HL-60/S4 treated with retinoic acid at 250 ng/mL for 4 days and 3 days (cell line): ENCODE data around the gene DPF3.

Experiments
- in situ Hi-C: fragments of 300-500 bp; cut with MboI; formaldehyde crosslinking; loops from 2 replicates; pipeline ENCODE4 v1.7.0; 2022; ENCODE audit warnings: low sequenced_read_pairs

The DPF3 gene

GRCh38 chr14:72657214-72657921, 236.5 kb downstream of the DPF3 start:
- in situ Hi-C loops, result no loop called here

GRCh38 chr14:72653026-72653425, 240.9 kb downstream of the DPF3 start:
- in situ Hi-C loops, result no loop called here

GRCh38 chr14:72652179-72652578, 241.7 kb downstream of the DPF3 start:
- in situ Hi-C loops, result no loop called here

- in situ Hi-C loops, result no loop called here
Measured at GRCh38 chr14:72651714-72652113, 242.2 kb downstream of the DPF3 start.

- in situ Hi-C loops, result no loop called here
Measured at GRCh38 chr14:72651081-72651480, 242.8 kb downstream of the DPF3 start.

GRCh38 chr14:72649603-72650227, 244.2 kb downstream of the DPF3 start:
- in situ Hi-C loops, result no loop called here

GRCh38 chr14:72647782-72648181, 246.1 kb downstream of the DPF3 start:
- in situ Hi-C loops, result no loop called here

GRCh38 chr14:72646861-72647528, 246.9 kb downstream of the DPF3 start:
- in situ Hi-C loops, result no loop called here

- in situ Hi-C loops, result no loop called here
Measured at GRCh38 chr14:72645706-72646105, 248.2 kb downstream of the DPF3 start.

GRCh38 chr14:72644758-72645489, 249.0 kb downstream of the DPF3 start:
- in situ Hi-C loops, result no loop called here

- in situ Hi-C loops, result no loop called here
Measured at GRCh38 chr14:72644038-72644437, 249.9 kb downstream of the DPF3 start.

- in situ Hi-C loops, result no loop called here
Measured at GRCh38 chr14:72643317-72643801, 250.5 kb downstream of the DPF3 start.

GRCh38 chr14:72640911-72641485, 252.9 kb downstream of the DPF3 start:
- in situ Hi-C loops, result no loop called here

- in situ Hi-C loops, result no loop called here
Measured at GRCh38 chr14:72638021-72638420, 255.9 kb downstream of the DPF3 start.

- in situ Hi-C loops, result no loop called here
Measured at GRCh38 chr14:72636871-72637270, 257.0 kb downstream of the DPF3 start.

GRCh38 chr14:72636094-72636493, 257.8 kb downstream of the DPF3 start:
- in situ Hi-C loops, result no loop called here

- in situ Hi-C loops, result no loop called here
Measured at GRCh38 chr14:72634691-72635616, 258.9 kb downstream of the DPF3 start.

GRCh38 chr14:72633551-72633950, 260.4 kb downstream of the DPF3 start:
- in situ Hi-C loops, result no loop called here

GRCh38 chr14:72632727-72633126, 261.2 kb downstream of the DPF3 start:
- in situ Hi-C loops, result no loop called here

- in situ Hi-C loops, result no loop called here
Measured at GRCh38 chr14:72631401-72631800, 262.5 kb downstream of the DPF3 start.
